HepG2 (cell line): ENCODE measurements around the gene SLC22A4. TPM values are rescaled to one million over a fixed set of nuclear protein-coding genes. Genes with fewer than 3 reads are reported as not detected.
A peak's percentile ranks its signal among the peaks of the same experiment; 100 is the strongest.

Experiments
- ARNTL ChIP-seq: sonication (generic); formaldehyde crosslinking; IDR thresholded peaks from 2 replicates; pipeline ENCODE4 v1.4.0; 2020; ENCODE audit warnings: mild to moderate bottlenecking, missing genetic modification reagents
- GMEB1 ChIP-seq: sonication (generic); formaldehyde crosslinking; IDR thresholded peaks from 2 replicates; pipeline ENCODE4 v1.5.1; 2020; ENCODE audit warnings: missing genetic modification reagents, mild to moderate bottlenecking, borderline replicate concordance
- GPN1 ChIP-seq: sonication (generic); formaldehyde crosslinking; IDR thresholded peaks from 2 replicates; pipeline ENCODE4 v1.5.1; 2020; ENCODE audit warnings: missing genetic modification reagents, borderline replicate concordance
- IRF2 ChIP-seq: IDR thresholded peaks from 2 replicates; pipeline ENCODE4 v1.6.1; 2018; ENCODE audit warnings: missing genetic modification reagents, missing compliant biosample characterization
- KMT2B ChIP-seq: IDR thresholded peaks from 2 replicates; pipeline ENCODE4 v1.6.1; 2016; ENCODE audit warnings: missing genetic modification reagents, missing compliant biosample characterization
- MTA3 ChIP-seq: sonication (generic); formaldehyde crosslinking; IDR thresholded peaks from 2 replicates; pipeline ENCODE4 v1.4.0; 2020; ENCODE audit warnings: missing genetic modification reagents
- NR2F1 ChIP-seq, 2 experiments: fragments of 450-650 bp in 1 of 2; formaldehyde crosslinking in 1 of 2; IDR thresholded peaks; 2 replicates each; pipeline versions ENCODE4 v1.5.0 to v1.6.1; 2016 to 2020; ENCODE audit warnings: mild to moderate bottlenecking in 1 of 2, missing compliant biosample characterization in 1 of 2, missing genetic modification reagents in 1 of 2, moderate library complexity in 1 of 2
- SMYD3 ChIP-seq: sonication (generic); formaldehyde crosslinking; IDR thresholded peaks from 2 replicates; pipeline ENCODE4 v1.8.1; 2023; ENCODE audit warnings: mild to moderate bottlenecking, missing genetic modification reagents
- SNAI1 ChIP-seq: sonication (generic); formaldehyde crosslinking; IDR thresholded peaks from 2 replicates; pipeline ENCODE4 v1.5.0; 2020; ENCODE audit warnings: mild to moderate bottlenecking, missing genetic modification reagents, borderline replicate concordance
- SRF ChIP-seq: IDR thresholded peaks from 2 replicates; pipeline ENCODE4 v1.6.1; 2011; ENCODE audit warnings: mild to moderate bottlenecking, low read depth, low read length, moderate library complexity
- SRY ChIP-seq: sonication (generic); formaldehyde crosslinking; IDR thresholded peaks from 2 replicates; pipeline ENCODE4 v1.8.0; 2022; ENCODE audit warnings: mild to moderate bottlenecking, missing genetic modification reagents
- STAG1 ChIP-seq: sonication (generic); formaldehyde crosslinking; IDR thresholded peaks from 2 replicates; pipeline ENCODE4 v1.4.0; 2020; ENCODE audit warnings: missing genetic modification reagents
- TGIF2 ChIP-seq: IDR thresholded peaks from 2 replicates; pipeline ENCODE4 v1.6.1; 2016; ENCODE audit warnings: control low read depth, missing compliant biosample characterization
- THAP8 ChIP-seq: sonication (generic); formaldehyde crosslinking; IDR thresholded peaks from 2 replicates; pipeline ENCODE4 v1.5.1; 2020; ENCODE audit warnings: missing genetic modification reagents, mild to moderate bottlenecking, borderline replicate concordance
- THAP9 ChIP-seq: sonication (generic); formaldehyde crosslinking; IDR thresholded peaks from 2 replicates; pipeline ENCODE4; 2020; ENCODE audit warnings: missing genetic modification reagents, mild to moderate bottlenecking, borderline replicate concordance
- U2AF1 ChIP-seq: fragments of 200-400 bp; formaldehyde crosslinking; optimal IDR thresholded peaks from 2 replicates; pipeline ENCODE3; 2017; ENCODE audit warnings: mild to moderate bottlenecking, low read depth, low read length
- ZBTB21 ChIP-seq: sonication (generic); formaldehyde crosslinking; IDR thresholded peaks from 2 replicates; pipeline ENCODE4 v1.4.0; 2020; ENCODE audit warnings: missing genetic modification reagents
- ZFY ChIP-seq: sonication (generic); formaldehyde crosslinking; IDR thresholded peaks from 2 replicates; pipeline ENCODE4 v1.4.0; 2020; ENCODE audit warnings: missing genetic modification reagents
- ZNF558 ChIP-seq: sonication (generic); formaldehyde crosslinking; IDR thresholded peaks from 2 replicates; pipeline ENCODE4 v1.9.0; 2022; ENCODE audit warnings: mild to moderate bottlenecking, missing genetic modification reagents, borderline replicate concordance
- ZNF598 ChIP-seq: sonication (generic); formaldehyde crosslinking; IDR thresholded peaks from 2 replicates; pipeline ENCODE4 v1.5.1; 2020; ENCODE audit warnings: mild to moderate bottlenecking, missing genetic modification reagents, borderline replicate concordance
- ZNF660 ChIP-seq: sonication (generic); formaldehyde crosslinking; IDR thresholded peaks from 2 replicates; pipeline ENCODE4 v1.5.1; 2020; ENCODE audit warnings: mild to moderate bottlenecking, low read depth, missing genetic modification reagents, borderline replicate concordance
- polyA plus RNA-seq, 8 experiments: library from polyadenylated mRNA; depleted of rRNA in 3 of 8; stranded (reverse) in 7 of 8; unstranded in 1 of 8; fragments of >200 nt; fragmentation: Illumina TruSeq in 4 of 8; extraction: Trizol in 4 of 8; gene quantifications; 2 replicates each; pipeline versions ENCODE4 v1.2.1 to v1.2.3, GENCODE V29; 2011 to 2016; ENCODE audit warnings: low read depth in 4 of 8, missing spikeins in 1 of 8, mixed read lengths in 1 of 8; ENCODE audit not compliant: insufficient read depth in 1 of 8
- total RNA-seq, 5 experiments: library from RNA; depleted of rRNA; stranded (reverse); fragments of >200 nt; fragmentation: Illumina TruSeq; extraction: Trizol; gene quantifications; 2 replicates each; pipeline ENCODE4 v1.2.3, GENCODE V29; 2016; ENCODE audit warnings: low read depth in 1 of 5
- TF ChIP-seq, protein P1 (sequence below): sonication (generic); formaldehyde crosslinking; IDR thresholded peaks from 2 replicates; pipeline ENCODE4 v1.8.0; 2022; ENCODE audit warnings: mild to moderate bottlenecking, missing genetic modification reagents, moderate library complexity
- TF ChIP-seq, protein P2 (sequence below): IDR thresholded peaks from 2 replicates; pipeline ENCODE4 v1.6.1; 2016; ENCODE audit warnings: missing genetic modification reagents, missing compliant biosample characterization
- TF ChIP-seq, protein P3 (sequence below): sonication (generic); formaldehyde crosslinking; IDR thresholded peaks from 2 replicates; pipeline ENCODE4 v1.8.1; 2023; ENCODE audit warnings: mild to moderate bottlenecking, missing genetic modification reagents, borderline replicate concordance

SLC22A4 gene
- total and polyA plus RNA-seq, 2 of the 13 experiments (the other 11 are each of a cell fraction or from before 2014, with no cell fraction given): 0.33 to 0.62 TPM

GRCh38 chr5:132321109-132321721 lies 27.0 kb downstream of the SLC22A4 start (continued):
- TF ChIP-seq, protein P1, sequence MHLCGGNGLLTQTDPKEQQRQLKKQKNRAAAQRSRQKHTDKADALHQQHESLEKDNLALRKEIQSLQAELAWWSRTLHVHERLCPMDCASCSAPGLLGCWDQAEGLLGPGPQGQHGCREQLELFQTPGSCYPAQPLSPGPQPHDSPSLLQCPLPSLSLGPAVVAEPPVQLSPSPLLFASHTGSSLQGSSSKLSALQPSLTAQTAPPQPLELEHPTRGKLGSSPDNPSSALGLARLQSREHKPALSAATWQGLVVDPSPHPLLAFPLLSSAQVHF: no peak
- TF ChIP-seq SMYD3 (CRISPR knock-in tag): no peak
- TF ChIP-seq IRF2 (CRISPR knock-in tag): peak; percentile 59; the same call in 1 of the 2 replicates
- TF ChIP-seq THAP9 (CRISPR knock-in tag): 0 out of 2 replicates have a peak, but pooled peaks have one; percentile 34
- TF ChIP-seq ZNF558 (CRISPR knock-in tag): no peak
- TF ChIP-seq NR2F1 (CRISPR knock-in tag; IDR thresholded peaks at IDR 0.05): 0 out of 4 replicates have a peak, but pooled peaks of 1 of the 2 experiments have one; percentile 22
- no peak for TF ChIP-seq U2AF1
- peak; percentile 42 for TF ChIP-seq STAG1
- TF ChIP-seq MTA3: no peak
- TF ChIP-seq, protein P2, sequence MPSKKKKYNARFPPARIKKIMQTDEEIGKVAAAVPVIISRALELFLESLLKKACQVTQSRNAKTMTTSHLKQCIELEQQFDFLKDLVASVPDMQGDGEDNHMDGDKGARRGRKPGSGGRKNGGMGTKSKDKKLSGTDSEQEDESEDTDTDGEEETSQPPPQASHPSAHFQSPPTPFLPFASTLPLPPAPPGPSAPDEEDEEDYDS (CRISPR knock-in tag): no peak
- TF ChIP-seq THAP8 (CRISPR knock-in tag): no peak
- no peak for TF ChIP-seq ZNF660 (CRISPR knock-in tag)
- peak; percentile 55; the same call in 1 of the 2 replicates for TF ChIP-seq ARNTL (CRISPR knock-in tag)
- TF ChIP-seq GMEB1 (CRISPR knock-in tag): 0 out of 2 replicates have a peak, but pooled peaks have one; percentile 26
- TF ChIP-seq SRY (CRISPR knock-in tag): no peak
- no peak for TF ChIP-seq SRF
- TF ChIP-seq ZBTB21: no peak
- TF ChIP-seq, protein P3, sequence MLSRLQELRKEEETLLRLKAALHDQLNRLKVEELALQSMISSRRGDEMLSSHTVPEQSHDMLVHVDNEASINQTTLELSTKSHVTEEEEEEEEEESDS (CRISPR knock-in tag): no peak
- TF ChIP-seq ZNF598 (CRISPR knock-in tag): no peak
- TF ChIP-seq SNAI1 (CRISPR knock-in tag): no peak
- no peak for TF ChIP-seq KMT2B (CRISPR knock-in tag)
- TF ChIP-seq GPN1 (CRISPR knock-in tag): no peak
- TF ChIP-seq TGIF2 (CRISPR knock-in tag): no peak
- TF ChIP-seq ZFY (CRISPR knock-in tag): peak; percentile 45; the same call in 1 of the 2 replicates
